GM12878 (cell line): Measurements from ENCODE around the gene SNX19. TPM values are rescaled to one million over a fixed set of nuclear protein-coding genes. Genes with fewer than 3 reads are reported as not detected.

Experiments used
- ASH2L ChIP-seq: fragments of 300-600, 200-600 bp; sonication (generic); IDR thresholded peaks from 2 replicates; pipeline ENCODE4 v1.6.1; 2017; ENCODE audit warnings: low read depth, mild to moderate bottlenecking, borderline replicate concordance
- JUNB ChIP-seq: IDR thresholded peaks from 2 replicates; pipeline ENCODE4 v1.6.1; 2016; ENCODE audit warnings: antibody characterized with exemption, mild to moderate bottlenecking
- MEF2B ChIP-seq: fragments of 450-650 bp; IDR thresholded peaks from 2 replicates; pipeline ENCODE4 v1.6.1; 2018; ENCODE audit warnings: mild to moderate bottlenecking, moderate library complexity; ENCODE audit not compliant: partially characterized antibody, poor library complexity, severe bottlenecking
- NFYA ChIP-seq: IDR thresholded peaks from 2 replicates; pipeline ENCODE4 v1.6.1; 2011; ENCODE audit warnings: low read depth, mild to moderate bottlenecking, low read length, improper control_type of control experiment, borderline replicate concordance
- polyA plus RNA-seq, 11 experiments: library from polyadenylated mRNA; depleted of rRNA in 4 of 11; unstranded in 6 of 11; stranded (reverse) in 5 of 11; fragments of >200 nt; fragmentation: Nextera tagmentation in 4 of 11; fragmentation: Illumina TruSeq in 1 of 11; extraction: Ambion mirVana in 4 of 11; extraction: Trizol in 1 of 11; gene quantifications; 1 replicate in 1 of 11; 2 replicates in 10 of 11; pipeline versions ENCODE4 v1.2.1 to v1.2.3, GENCODE V29; 2011 to 2016; ENCODE audit warnings: inconsistent platforms in 2 of 11, missing spikeins in 2 of 11, low read depth in 1 of 11
- total RNA-seq, 4 experiments: library from RNA; depleted of rRNA in 3 of 4; stranded (reverse); fragments of >200 nt in 3 of 4; fragmentation: Illumina TruSeq in 1 of 4; extraction: Trizol in 1 of 4; gene quantifications; 2 replicates each; pipeline versions ENCODE4 v1.2.1 to v1.2.3, GENCODE V29; 2013 to 2021
- TF ChIP-seq, protein P1 (sequence below): IDR thresholded peaks from 2 replicates; pipeline ENCODE4 v1.6.1; 2012; ENCODE audit warnings: improper control_type of control experiment, low read depth, low read length; ENCODE audit not compliant: insufficient replicate concordance
- TF ChIP-seq, protein P2 (sequence below): fragments of 450-650 bp; IDR thresholded peaks from 2 replicates; pipeline ENCODE4 v1.6.1; 2017; ENCODE audit warnings: mild to moderate bottlenecking

Gene SNX19
- total and polyA plus RNA-seq, 10 of the 15 experiments (the other 5 are each of a cell fraction or from before 2014, with no cell fraction given) = 3.0 to 46.9 (median 30.4) TPM

- TF ChIP-seq, protein P1, sequence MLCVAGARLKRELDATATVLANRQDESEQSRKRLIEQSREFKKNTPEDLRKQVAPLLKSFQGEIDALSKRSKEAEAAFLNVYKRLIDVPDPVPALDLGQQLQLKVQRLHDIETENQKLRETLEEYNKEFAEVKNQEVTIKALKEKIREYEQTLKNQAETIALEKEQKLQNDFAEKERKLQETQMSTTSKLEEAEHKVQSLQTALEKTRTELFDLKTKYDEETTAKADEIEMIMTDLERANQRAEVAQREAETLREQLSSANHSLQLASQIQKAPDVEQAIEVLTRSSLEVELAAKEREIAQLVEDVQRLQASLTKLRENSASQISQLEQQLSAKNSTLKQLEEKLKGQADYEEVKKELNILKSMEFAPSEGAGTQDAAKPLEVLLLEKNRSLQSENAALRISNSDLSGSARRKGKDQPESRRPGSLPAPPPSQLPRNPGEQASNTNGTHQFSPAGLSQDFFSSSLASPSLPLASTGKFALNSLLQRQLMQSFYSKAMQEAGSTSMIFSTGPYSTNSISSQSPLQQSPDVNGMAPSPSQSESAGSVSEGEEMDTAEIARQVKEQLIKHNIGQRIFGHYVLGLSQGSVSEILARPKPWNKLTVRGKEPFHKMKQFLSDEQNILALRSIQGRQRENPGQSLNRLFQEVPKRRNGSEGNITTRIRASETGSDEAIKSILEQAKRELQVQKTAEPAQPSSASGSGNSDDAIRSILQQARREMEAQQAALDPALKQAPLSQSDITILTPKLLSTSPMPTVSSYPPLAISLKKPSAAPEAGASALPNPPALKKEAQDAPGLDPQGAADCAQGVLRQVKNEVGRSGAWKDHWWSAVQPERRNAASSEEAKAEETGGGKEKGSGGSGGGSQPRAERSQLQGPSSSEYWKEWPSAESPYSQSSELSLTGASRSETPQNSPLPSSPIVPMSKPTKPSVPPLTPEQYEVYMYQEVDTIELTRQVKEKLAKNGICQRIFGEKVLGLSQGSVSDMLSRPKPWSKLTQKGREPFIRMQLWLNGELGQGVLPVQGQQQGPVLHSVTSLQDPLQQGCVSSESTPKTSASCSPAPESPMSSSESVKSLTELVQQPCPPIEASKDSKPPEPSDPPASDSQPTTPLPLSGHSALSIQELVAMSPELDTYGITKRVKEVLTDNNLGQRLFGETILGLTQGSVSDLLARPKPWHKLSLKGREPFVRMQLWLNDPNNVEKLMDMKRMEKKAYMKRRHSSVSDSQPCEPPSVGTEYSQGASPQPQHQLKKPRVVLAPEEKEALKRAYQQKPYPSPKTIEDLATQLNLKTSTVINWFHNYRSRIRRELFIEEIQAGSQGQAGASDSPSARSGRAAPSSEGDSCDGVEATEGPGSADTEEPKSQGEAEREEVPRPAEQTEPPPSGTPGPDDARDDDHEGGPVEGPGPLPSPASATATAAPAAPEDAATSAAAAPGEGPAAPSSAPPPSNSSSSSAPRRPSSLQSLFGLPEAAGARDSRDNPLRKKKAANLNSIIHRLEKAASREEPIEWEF = no peak
- TF ChIP-seq NFYA (no peak), MEF2B (no peak), ASH2L (no peak), JUNB (no peak)
- TF ChIP-seq, protein P2, sequence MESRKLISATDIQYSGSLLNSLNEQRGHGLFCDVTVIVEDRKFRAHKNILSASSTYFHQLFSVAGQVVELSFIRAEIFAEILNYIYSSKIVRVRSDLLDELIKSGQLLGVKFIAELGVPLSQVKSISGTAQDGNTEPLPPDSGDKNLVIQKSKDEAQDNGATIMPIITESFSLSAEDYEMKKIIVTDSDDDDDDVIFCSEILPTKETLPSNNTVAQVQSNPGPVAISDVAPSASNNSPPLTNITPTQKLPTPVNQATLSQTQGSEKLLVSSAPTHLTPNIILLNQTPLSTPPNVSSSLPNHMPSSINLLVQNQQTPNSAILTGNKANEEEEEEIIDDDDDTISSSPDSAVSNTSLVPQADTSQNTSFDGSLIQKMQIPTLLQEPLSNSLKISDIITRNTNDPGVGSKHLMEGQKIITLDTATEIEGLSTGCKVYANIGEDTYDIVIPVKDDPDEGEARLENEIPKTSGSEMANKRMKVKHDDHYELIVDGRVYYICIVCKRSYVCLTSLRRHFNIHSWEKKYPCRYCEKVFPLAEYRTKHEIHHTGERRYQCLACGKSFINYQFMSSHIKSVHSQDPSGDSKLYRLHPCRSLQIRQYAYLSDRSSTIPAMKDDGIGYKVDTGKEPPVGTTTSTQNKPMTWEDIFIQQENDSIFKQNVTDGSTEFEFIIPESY = no peak
These were observed 69.7 kb downstream of the SNX19 start (continued) for GRCh38 chr11:130846606-130847005.
